ENCODE results near the gene FAM3C. TPM values are rescaled to one million over a fixed set of nuclear protein-coding genes. Genes with fewer than 3 reads are reported as not detected.
A peak's percentile ranks its signal among the peaks of the same experiment; 100 is the strongest.

Gene FAM3C
- total and polyA plus RNA-seq, 4 donors = 26.3 to 62.2 (median 37.6) TPM

DNA sequence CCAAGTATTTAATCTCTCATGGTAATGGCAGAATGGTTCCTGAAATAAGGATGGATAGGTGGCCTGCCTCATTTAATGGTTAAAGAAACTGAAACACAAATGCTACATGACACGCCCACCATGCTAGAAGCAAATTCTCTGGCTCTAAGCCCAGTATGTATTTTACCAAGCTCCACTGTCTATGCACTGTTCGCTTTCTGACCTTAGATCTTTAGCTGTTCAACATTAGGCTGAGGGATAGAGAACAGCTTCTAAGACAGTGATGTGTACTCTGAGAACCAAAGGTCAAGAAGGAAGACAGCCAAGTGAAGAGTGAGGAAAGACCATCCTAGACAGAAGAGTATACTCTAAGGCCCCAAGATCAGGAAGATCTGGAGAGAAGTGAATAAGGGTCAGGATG, 26.6 kb downstream of the FAM3C start:
- 34 to 60% methylated on average over 2 of the region's 2 CpGs for WGBS, 2 donors
- DNase-seq (peak; percentile 33 to 83 (median 79)), ATAC-seq (ENCODE audit: insufficient read depth, low FRiP score) (no peak)
- Histone ChIP-seq H3K9me3 (ENCODE audit: control insufficient read depth in 4 of 4, insufficient read depth in 3 of 4, low read length in 3 of 4) (no peaks in the 10 kb centered on the region), H3K4me3 (no peak overlapping the region), H3K4me1 (ENCODE audit: control insufficient read depth in 5 of 5, insufficient read depth in 5 of 5, low read length in 5 of 5) (peaks cover 0 to 18% (median 8%) of the 10 kb centered on the region in 5 donors), H3K36me3 (ENCODE audit: control insufficient read depth in 4 of 4, insufficient read depth in 4 of 4, low read length in 4 of 4) (peaks cover 0 to 5% (median 2%) of the 10 kb centered on the region in 4 donors), H3K27ac (ENCODE audit: low read depth in 1 of 2, low read length in 1 of 2) (no peak overlapping the region), H3K27me3 (ENCODE audit: control insufficient read depth in 3 of 3, insufficient read depth in 3 of 3, low read length in 2 of 3) (no peaks in the 10 kb centered on the region), H3K9ac (ENCODE audit: insufficient read depth in 1 of 2, low read length in 2 of 2) (no peak overlapping the region)
- TF ChIP-seq, protein P1, sequence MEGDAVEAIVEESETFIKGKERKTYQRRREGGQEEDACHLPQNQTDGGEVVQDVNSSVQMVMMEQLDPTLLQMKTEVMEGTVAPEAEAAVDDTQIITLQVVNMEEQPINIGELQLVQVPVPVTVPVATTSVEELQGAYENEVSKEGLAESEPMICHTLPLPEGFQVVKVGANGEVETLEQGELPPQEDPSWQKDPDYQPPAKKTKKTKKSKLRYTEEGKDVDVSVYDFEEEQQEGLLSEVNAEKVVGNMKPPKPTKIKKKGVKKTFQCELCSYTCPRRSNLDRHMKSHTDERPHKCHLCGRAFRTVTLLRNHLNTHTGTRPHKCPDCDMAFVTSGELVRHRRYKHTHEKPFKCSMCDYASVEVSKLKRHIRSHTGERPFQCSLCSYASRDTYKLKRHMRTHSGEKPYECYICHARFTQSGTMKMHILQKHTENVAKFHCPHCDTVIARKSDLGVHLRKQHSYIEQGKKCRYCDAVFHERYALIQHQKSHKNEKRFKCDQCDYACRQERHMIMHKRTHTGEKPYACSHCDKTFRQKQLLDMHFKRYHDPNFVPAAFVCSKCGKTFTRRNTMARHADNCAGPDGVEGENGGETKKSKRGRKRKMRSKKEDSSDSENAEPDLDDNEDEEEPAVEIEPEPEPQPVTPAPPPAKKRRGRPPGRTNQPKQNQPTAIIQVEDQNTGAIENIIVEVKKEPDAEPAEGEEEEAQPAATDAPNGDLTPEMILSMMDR (IDR thresholded peaks at IDR 0.05; ENCODE audit: control extremely low read depth, extremely low read depth) = no peak

DNA sequence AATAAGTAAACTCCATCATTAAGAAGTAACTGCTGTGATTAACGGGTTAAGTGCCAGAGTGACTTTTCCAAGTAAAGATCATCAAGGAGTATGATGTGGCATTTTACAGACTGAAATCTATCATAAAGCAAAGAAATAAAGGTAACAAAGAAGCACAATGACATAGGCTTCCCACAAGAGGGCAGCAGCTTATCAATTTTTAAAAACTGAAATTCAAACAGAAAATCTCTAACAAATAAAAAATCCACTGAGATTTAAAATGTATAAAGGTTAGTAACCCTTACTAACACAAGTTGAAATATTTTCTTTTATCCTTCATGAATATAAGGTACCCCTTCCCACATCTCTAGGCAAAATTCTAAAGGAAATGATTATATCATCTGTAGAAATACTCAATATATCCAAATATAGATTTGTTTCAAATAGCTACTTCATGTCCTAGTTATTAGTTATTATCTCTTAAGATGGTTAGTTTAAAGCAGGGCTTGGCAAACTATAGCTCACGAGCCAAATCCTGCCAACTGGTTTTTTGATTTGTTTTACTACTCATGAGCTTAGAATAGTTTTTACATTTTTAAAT, 29.2 kb downstream of the FAM3C start:
- WGBS, 2 donors = 57 to 83% methylated on average over 2 of the region's 2 CpGs
- TF ChIP-seq, protein P1 (IDR thresholded peaks at IDR 0.05; ENCODE audit: control extremely low read depth, extremely low read depth) = peak; percentile 51
- Histone ChIP-seq H3K9me3 (ENCODE audit: control insufficient read depth in 4 of 4, insufficient read depth in 3 of 4, low read length in 3 of 4) (no peaks in the 10 kb centered on the region), H3K9ac (ENCODE audit: insufficient read depth in 1 of 2, low read length in 2 of 2) (no peak overlapping the region), H3K27me3 (ENCODE audit: control insufficient read depth in 3 of 3, insufficient read depth in 3 of 3, low read length in 2 of 3) (no peaks in the 10 kb centered on the region), H3K4me3 (no peak overlapping the region), H3K36me3 (ENCODE audit: control insufficient read depth in 4 of 4, insufficient read depth in 4 of 4, low read length in 4 of 4) (peaks cover 0 to 11% (median 3%) of the 10 kb centered on the region in 4 donors), H3K4me1 (ENCODE audit: control insufficient read depth in 5 of 5, insufficient read depth in 5 of 5, low read length in 5 of 5) (peaks cover 0 to 7% (median 3%) of the 10 kb centered on the region in 5 donors), H3K27ac (ENCODE audit: low read depth in 1 of 2, low read length in 1 of 2) (no peak overlapping the region)
- ATAC-seq (ENCODE audit: insufficient read depth, low FRiP score) (peak; percentile 41), DNase-seq (peak in 2 of 3 donors; percentile 62 to 71)

DNA sequence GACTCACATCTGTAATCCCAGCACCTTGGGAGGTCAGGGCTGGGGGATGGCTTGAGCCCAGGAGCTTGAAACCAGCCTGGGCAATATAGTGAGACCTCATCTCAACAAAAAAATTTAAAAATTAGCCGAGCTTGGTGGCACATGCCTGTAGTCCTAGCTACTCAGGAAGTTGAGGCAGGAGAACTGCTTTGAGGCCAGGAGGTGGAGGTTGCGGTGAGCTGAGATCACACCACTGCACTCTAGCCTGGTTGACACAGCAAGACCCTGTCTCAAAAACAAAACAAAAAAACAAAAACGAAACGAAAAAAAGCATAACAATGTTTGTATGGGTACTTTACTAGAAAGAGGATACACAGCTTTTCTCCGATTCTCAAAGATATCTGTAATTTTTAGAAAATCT, 35.5 kb downstream of the FAM3C start:
- Histone ChIP-seq H3K9ac (ENCODE audit: insufficient read depth in 1 of 2, low read length in 2 of 2) (no peak overlapping the region), H3K9me3 (ENCODE audit: control insufficient read depth in 4 of 4, insufficient read depth in 3 of 4, low read length in 3 of 4) (no peaks in the 10 kb centered on the region), H3K27ac (ENCODE audit: low read depth in 1 of 2, low read length in 1 of 2) (no peak overlapping the region), H3K27me3 (ENCODE audit: control insufficient read depth in 3 of 3, insufficient read depth in 3 of 3, low read length in 2 of 3) (no peaks in the 10 kb centered on the region), H3K4me3 (no peak overlapping the region), H3K36me3 (ENCODE audit: control insufficient read depth in 4 of 4, insufficient read depth in 4 of 4, low read length in 4 of 4) (peaks cover 0 to 16% (median 9%) of the 10 kb centered on the region in 4 donors), H3K4me1 (ENCODE audit: control insufficient read depth in 5 of 5, insufficient read depth in 5 of 5, low read length in 5 of 5) (no peaks in the 10 kb centered on the region)
- 89 to 93% methylated on average over 5 of the region's 5 CpGs for WGBS, 2 donors
- no peak for DNase-seq
- TF ChIP-seq, protein P1 (IDR thresholded peaks at IDR 0.05; ENCODE audit: control extremely low read depth, extremely low read depth) = no peak
- no peak for ATAC-seq (ENCODE audit: insufficient read depth, low FRiP score)

DNA sequence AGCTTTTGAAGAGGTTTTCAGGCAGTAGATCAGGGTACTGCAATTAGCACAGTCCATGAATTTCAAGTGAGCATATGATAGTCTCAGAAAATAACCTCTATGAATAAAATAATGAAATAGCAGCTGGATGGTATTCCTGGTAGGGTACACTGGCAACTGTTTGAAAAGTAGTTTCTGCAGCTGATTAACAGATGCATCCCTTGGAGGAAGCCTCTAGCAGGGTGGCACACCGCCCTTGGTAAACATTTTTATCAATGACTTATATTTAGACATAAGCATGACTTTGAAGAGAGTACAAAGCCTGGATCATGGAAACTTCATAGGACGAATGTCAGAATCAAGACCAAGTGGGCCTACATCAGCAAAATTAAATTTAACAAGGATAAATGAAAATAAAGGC, 40.5 kb downstream of the FAM3C start:
- DNase-seq (no peak), ATAC-seq (ENCODE audit: insufficient read depth, low FRiP score) (no peak)
- Histone ChIP-seq H3K27me3 (ENCODE audit: control insufficient read depth in 3 of 3, insufficient read depth in 3 of 3, low read length in 2 of 3) (no peaks in the 10 kb centered on the region), H3K4me1 (ENCODE audit: control insufficient read depth in 5 of 5, insufficient read depth in 5 of 5, low read length in 5 of 5) (no peaks in the 10 kb centered on the region), H3K27ac (ENCODE audit: low read depth in 1 of 2, low read length in 1 of 2) (no peak overlapping the region), H3K9me3 (ENCODE audit: control insufficient read depth in 4 of 4, insufficient read depth in 3 of 4, low read length in 3 of 4) (no peaks in the 10 kb centered on the region), H3K4me3 (no peak overlapping the region), H3K9ac (ENCODE audit: insufficient read depth in 1 of 2, low read length in 2 of 2) (no peak overlapping the region), H3K36me3 (ENCODE audit: control insufficient read depth in 4 of 4, insufficient read depth in 4 of 4, low read length in 4 of 4) (peaks cover 0 to 12% (median 7%) of the 10 kb centered on the region in 4 donors)
- WGBS, 2 donors = 78 to 90% methylated on average over 2 of the region's 2 CpGs
- TF ChIP-seq, protein P1 (IDR thresholded peaks at IDR 0.05; ENCODE audit: control extremely low read depth, extremely low read depth) = no peak

All from lung (tissue), 12 donors.